H1 (cell line): ENCODE results near the gene ACSM2B.

Source experiments
- CBX5 ChIP-seq: fragments of 300-800, 300-1000 bp; sonication (generic); IDR thresholded peaks from 2 replicates; pipeline ENCODE4 v1.7.1; 2016; ENCODE audit warnings: antibody characterized with exemption, low read length, low read depth
- CHD2 ChIP-seq: IDR thresholded peaks from 2 replicates; pipeline ENCODE4 v1.6.1; 2012; ENCODE audit warnings: low read length, improper control_type of control experiment
- CTCF ChIP-seq, 3 experiments: IDR thresholded peaks; 1 replicate in 2 of 3; 2 replicates in 1 of 3; pipeline versions ENCODE4 v1.5.1 to v1.6.1; 2011; ENCODE audit warnings: low read length in 3 of 3, mild to moderate bottlenecking in 3 of 3, inconsistent platforms in 2 of 3, low read depth in 1 of 3, moderate library complexity in 1 of 3; ENCODE audit not compliant: insufficient read depth in 1 of 3; ENCODE audit errors: control extremely low read depth in 1 of 3
- EZH2 ChIP-seq: fragments of 200-600 bp; sonication (generic); IDR thresholded peaks from 2 replicates; pipeline ENCODE4 v1.7.1; 2012; ENCODE audit warnings: low read depth, mild to moderate bottlenecking, moderate library complexity, low read length, inconsistent platforms; ENCODE audit not compliant: severe bottlenecking
- MAFK ChIP-seq: IDR thresholded peaks from 2 replicates; pipeline ENCODE4 v1.6.1; 2012; ENCODE audit warnings: low read depth, mild to moderate bottlenecking, improper control_type of control experiment, low read length
- POLR2AphosphoS5 ChIP-seq: IDR thresholded peaks from 2 replicates; pipeline ENCODE4 v1.6.1; 2011; ENCODE audit warnings: low read depth, low read length
- SP1 ChIP-seq: IDR thresholded peaks from 2 replicates; pipeline ENCODE4 v1.6.1; 2011; ENCODE audit warnings: low read depth, low read length

DNA sequence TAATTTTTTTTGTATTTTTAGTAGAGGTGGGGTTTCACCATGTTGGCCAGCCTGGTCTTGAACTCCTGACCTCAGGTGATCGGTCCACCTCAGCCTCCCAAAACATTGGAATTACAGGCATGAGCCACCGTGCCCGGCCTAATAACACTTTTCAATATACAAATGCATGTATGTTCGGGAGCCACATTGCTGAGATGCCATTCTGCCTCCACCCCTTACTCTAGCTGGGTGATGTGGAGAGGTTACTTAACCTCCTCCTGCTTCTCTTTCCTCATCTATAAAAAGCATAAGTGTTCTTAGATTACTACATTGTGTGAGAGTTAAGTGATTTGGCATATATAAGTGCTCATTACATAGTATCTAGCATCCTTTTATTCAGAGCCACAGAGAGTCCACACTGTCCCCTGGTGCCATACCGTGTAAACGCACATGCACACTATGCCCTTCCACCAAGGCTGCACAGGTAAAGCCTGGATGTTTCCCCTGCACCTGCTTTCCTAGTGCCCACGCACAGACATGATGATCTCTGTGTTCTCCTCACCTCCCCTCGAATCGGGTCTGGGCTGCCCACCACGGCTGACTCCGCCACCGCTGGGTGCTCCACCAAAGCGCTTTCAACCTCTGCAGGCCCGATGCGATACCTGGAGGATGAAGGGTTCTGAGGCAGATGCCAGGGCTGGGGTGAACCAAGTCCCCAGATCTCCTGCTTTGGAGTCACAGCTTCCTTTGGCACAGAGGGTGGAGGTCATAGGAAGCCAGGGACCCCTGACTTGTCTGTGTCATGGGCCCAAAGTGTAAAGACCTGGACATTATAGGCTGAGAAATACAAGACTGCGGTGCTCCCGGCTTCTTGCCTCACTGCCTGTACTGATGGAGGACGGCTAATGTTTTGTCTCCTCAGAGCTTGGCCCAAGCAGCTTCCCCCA is 49.0 kb upstream of the ACSM2B start:
- TF ChIP-seq CBX5: no peak
- no peak for TF ChIP-seq MAFK
- no peak for TF ChIP-seq SP1
- no peak for TF ChIP-seq EZH2
- no peak for TF ChIP-seq CTCF (IDR thresholded peaks at IDR 0.05; ENCODE audit: control extremely low read depth in 1 of 3, insufficient read depth in 1 of 3, low read depth in 1 of 3, low read length in 3 of 3)
- no peak for TF ChIP-seq CHD2
- no peak for TF ChIP-seq POLR2AphosphoS5
